ENCODE results near the gene QTRT2.
A peak's percentile ranks its signal among the peaks of the same experiment; 100 is the strongest.

The QTRT2 gene

GRCh38 chr3:114078126-114078525 is 21.6 kb downstream of the QTRT2 start:
- Histone ChIP-seq H3K36me3 (ENCODE audit: control insufficient read depth in 1 of 2, insufficient read depth in 2 of 2, low read length in 2 of 2) (peaks cover 47 to 68% of the 10 kb centered on the region in 2 donors), H3K4me3 (ENCODE audit: low read depth in 1 of 2, low read length in 2 of 2) (no peak overlapping the region), H3K27me3 (ENCODE audit: low read depth, low read length) (no peaks in the 10 kb centered on the region), H3K27ac (ENCODE audit: low read length) (no peak overlapping the region), H3K4me1 (ENCODE audit: control insufficient read depth in 1 of 2, insufficient read depth in 2 of 2, low read length in 2 of 2) (no peaks in the 10 kb centered on the region), H3K9me3 (ENCODE audit: control insufficient read depth in 1 of 2, low read length in 2 of 2) (no peaks in the 10 kb centered on the region)

DNA sequence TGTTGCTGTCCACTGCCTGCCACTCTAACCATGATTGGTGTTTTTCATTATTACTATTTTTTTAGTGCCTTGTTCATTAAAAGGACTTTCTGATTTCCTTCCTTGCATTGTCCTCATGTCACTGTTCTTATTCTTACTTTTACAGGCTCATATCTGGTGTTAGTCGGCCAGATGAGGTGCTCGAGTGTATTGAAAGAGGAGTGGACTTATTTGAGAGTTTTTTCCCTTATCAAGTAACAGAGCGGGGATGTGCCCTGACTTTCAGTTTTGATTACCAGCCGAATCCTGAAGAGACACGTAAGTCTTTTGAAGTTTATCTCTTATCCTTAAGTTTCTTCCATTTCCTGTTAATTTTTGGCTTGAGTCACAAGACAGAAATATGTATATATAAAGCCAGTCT is 23.2 kb downstream of the QTRT2 start:
- no peaks in the 10 kb centered on the region for H3K4me1 ChIP-seq (ENCODE audit: control insufficient read depth in 1 of 2, insufficient read depth in 2 of 2, low read length in 2 of 2)
- H3K9me3 ChIP-seq (ENCODE audit: control insufficient read depth in 1 of 2, low read length in 2 of 2) = no peaks in the 10 kb centered on the region
- no peak overlapping the region for H3K4me3 ChIP-seq (ENCODE audit: low read depth in 1 of 2, low read length in 2 of 2)
- peaks cover 40 to 63% of the 10 kb centered on the region in 2 donors for H3K36me3 ChIP-seq (ENCODE audit: control insufficient read depth in 1 of 2, insufficient read depth in 2 of 2, low read length in 2 of 2)
- no peak overlapping the region for H3K27ac ChIP-seq (ENCODE audit: low read length)
- no peaks in the 10 kb centered on the region for H3K27me3 ChIP-seq (ENCODE audit: low read depth, low read length)

DNA sequence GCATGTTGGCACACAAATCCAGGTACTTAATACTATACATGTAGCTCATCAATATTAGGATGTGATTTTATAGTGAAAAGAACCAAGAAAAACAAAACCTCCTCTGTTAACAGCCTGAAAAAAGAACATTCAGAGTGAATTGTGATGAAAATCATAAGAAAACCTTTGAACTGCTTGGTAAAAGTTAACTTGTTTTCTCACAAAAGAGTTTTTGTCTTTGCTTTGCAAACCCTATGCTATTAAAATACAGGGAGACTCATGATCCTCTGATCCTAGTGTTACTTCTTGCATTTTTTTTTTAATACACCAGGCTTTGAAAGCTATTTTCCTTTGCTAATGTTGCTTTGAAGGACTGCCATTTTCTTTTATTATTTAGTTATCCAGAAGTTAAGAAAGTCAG is 23.7 kb downstream of the QTRT2 start:
- H3K27me3 ChIP-seq (ENCODE audit: low read depth, low read length) = no peaks in the 10 kb centered on the region
- no peaks in the 10 kb centered on the region for H3K9me3 ChIP-seq (ENCODE audit: control insufficient read depth in 1 of 2, low read length in 2 of 2)
- no peaks in the 10 kb centered on the region for H3K4me1 ChIP-seq (ENCODE audit: control insufficient read depth in 1 of 2, insufficient read depth in 2 of 2, low read length in 2 of 2)
- H3K36me3 ChIP-seq (ENCODE audit: control insufficient read depth in 1 of 2, insufficient read depth in 2 of 2, low read length in 2 of 2) = peaks cover 41 to 59% of the 10 kb centered on the region in 2 donors
- H3K4me3 ChIP-seq (ENCODE audit: low read depth in 1 of 2, low read length in 2 of 2) = no peak overlapping the region
- no peak overlapping the region for H3K27ac ChIP-seq (ENCODE audit: low read length)

DNA sequence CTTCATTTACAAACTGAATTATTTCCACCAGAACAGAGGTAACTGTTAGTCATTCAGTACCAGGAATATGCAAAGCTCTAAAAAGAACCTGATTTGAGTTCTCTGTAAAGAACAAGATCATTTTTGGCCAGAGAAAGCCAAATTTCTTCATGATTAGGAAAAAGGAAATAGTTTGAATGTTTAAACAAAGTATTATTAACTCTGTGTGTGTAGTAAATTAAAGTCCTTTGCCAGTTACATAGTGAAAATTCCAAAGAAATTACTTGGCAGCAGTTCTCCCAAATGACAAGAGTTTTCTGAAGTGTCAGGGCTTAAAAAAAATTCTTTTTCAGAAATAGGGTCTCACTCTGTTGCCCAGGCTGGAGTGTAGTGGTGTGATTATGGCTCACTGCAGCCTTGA is 24.5 kb downstream of the QTRT2 start:
- Histone ChIP-seq H3K27ac (ENCODE audit: low read length) (no peak overlapping the region), H3K36me3 (ENCODE audit: control insufficient read depth in 1 of 2, insufficient read depth in 2 of 2, low read length in 2 of 2) (peaks cover 44 to 61% of the 10 kb centered on the region in 2 donors), H3K4me3 (ENCODE audit: low read depth in 1 of 2, low read length in 2 of 2) (no peak overlapping the region), H3K9me3 (ENCODE audit: control insufficient read depth in 1 of 2, low read length in 2 of 2) (no peaks in the 10 kb centered on the region), H3K4me1 (ENCODE audit: control insufficient read depth in 1 of 2, insufficient read depth in 2 of 2, low read length in 2 of 2) (no peaks in the 10 kb centered on the region), H3K27me3 (ENCODE audit: low read depth, low read length) (no peaks in the 10 kb centered on the region)

DNA sequence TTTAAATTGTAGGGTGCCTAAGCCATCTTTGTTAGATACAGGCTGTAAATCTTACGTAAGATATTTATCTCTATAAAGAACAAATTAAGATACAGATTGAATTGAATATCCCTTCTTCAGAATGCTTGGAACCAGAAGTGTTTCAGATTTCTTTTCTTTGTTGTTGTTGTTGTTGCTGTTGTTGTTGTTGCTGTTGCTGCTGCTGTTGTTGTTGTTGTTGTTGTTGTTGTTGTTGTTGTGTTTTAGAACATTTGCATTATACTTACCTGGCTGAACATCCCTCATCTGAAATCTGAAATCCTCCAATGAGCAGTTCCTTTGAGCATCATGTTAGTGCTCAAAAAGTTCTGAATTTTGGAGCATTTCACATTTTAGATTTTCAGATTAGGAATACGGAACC is 26.6 kb downstream of the QTRT2 start:
- H3K4me1 ChIP-seq (ENCODE audit: control insufficient read depth in 1 of 2, insufficient read depth in 2 of 2, low read length in 2 of 2) = no peaks in the 10 kb centered on the region
- H3K27me3 ChIP-seq (ENCODE audit: low read depth, low read length) = no peaks in the 10 kb centered on the region
- peaks cover 43 to 63% of the 10 kb centered on the region in 2 donors for H3K36me3 ChIP-seq (ENCODE audit: control insufficient read depth in 1 of 2, insufficient read depth in 2 of 2, low read length in 2 of 2)
- no peak overlapping the region for H3K4me3 ChIP-seq (ENCODE audit: low read depth in 1 of 2, low read length in 2 of 2)
- H3K27ac ChIP-seq (ENCODE audit: low read length) = no peak overlapping the region
- no peaks in the 10 kb centered on the region for H3K9me3 ChIP-seq (ENCODE audit: control insufficient read depth in 1 of 2, low read length in 2 of 2)

- Histone ChIP-seq H3K9me3 (ENCODE audit: control insufficient read depth in 1 of 2, low read length in 2 of 2) (no peaks in the 10 kb centered on the region), H3K27ac (ENCODE audit: low read length) (no peak overlapping the region), H3K4me3 (ENCODE audit: low read depth in 1 of 2, low read length in 2 of 2) (no peak overlapping the region), H3K4me1 (ENCODE audit: control insufficient read depth in 1 of 2, insufficient read depth in 2 of 2, low read length in 2 of 2) (no peaks in the 10 kb centered on the region), H3K36me3 (ENCODE audit: control insufficient read depth in 1 of 2, insufficient read depth in 2 of 2, low read length in 2 of 2) (peaks cover 26 to 44% of the 10 kb centered on the region in 2 donors), H3K27me3 (ENCODE audit: low read depth, low read length) (no peaks in the 10 kb centered on the region)
Observed at GRCh38 chr3:114086356-114086755, 29.8 kb downstream of the QTRT2 start.

DNA sequence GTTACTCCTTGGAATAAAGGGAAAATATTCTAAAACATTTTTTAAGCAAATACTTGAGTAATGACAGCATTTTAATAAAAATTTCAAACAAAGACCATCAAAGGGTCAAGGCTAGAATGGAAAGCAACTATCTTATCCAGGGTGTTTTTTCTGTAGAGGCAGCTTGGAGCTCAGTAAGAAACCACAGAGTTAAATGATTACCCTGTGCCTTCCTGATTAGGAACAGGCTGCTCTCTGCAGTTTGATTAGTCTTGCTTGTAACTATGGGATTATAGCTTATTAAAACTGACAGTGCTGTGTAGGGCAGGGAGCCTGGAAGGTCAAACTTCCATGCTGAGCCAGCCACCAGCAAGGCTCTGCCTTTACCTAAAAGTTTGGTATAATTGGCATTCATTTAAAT is 33.1 kb downstream of the QTRT2 start:
- no peaks in the 10 kb centered on the region for H3K9me3 ChIP-seq (ENCODE audit: control insufficient read depth in 1 of 2, low read length in 2 of 2)
- H3K27ac ChIP-seq (ENCODE audit: low read length) = no peak overlapping the region
- no peak overlapping the region for H3K4me3 ChIP-seq (ENCODE audit: low read depth in 1 of 2, low read length in 2 of 2)
- peaks cover 21 to 25% of the 10 kb centered on the region in 2 donors for H3K36me3 ChIP-seq (ENCODE audit: control insufficient read depth in 1 of 2, insufficient read depth in 2 of 2, low read length in 2 of 2)
- H3K27me3 ChIP-seq (ENCODE audit: low read depth, low read length) = no peaks in the 10 kb centered on the region
- H3K4me1 ChIP-seq (ENCODE audit: control insufficient read depth in 1 of 2, insufficient read depth in 2 of 2, low read length in 2 of 2) = no peaks in the 10 kb centered on the region

DNA sequence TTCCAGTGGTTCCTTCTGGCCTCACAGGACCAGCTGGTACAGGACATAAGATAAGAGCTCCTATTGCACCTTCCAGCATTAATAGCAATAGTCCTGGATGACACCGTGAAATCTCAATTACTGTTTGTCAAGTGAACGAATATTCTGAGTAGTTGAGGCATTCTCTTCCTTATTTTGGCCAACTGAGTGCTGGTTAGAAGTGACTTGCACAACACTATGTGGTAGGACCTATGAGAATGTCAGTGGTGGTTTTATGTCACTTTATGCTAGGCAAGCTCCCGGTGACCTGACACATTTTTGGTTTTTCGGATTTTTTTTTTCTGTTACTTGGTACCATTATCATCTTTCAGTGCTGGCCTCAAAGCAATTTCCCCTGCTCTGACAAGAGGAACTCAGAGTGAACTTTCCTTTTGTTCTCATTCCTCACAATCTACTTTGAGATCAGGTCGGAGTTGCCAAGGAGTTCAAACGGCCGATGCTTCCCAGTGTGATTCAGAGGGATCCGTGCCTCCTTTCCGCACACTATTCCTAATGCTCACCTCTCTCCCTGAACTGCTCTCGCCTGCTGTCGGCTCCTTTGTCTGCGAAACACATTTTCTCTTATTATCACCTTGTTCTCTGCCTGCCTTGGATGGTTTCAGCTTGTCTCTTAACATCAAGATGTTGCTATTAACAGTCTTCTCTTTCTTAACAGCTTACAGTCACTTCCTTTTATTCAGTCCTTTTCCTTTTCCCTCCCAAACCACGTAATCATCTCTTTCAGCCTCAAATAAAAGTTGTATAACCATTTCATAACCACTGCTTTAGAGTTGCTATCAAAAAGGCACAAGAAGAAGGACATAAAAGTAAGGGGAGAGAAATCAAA is 35.8 kb downstream of the QTRT2 start:
- peak overlapping the region; percentile 19 for H3K27ac ChIP-seq (ENCODE audit: low read length)
- no peaks in the 10 kb centered on the region for H3K27me3 ChIP-seq (ENCODE audit: low read depth, low read length)
- H3K4me1 ChIP-seq (ENCODE audit: control insufficient read depth in 1 of 2, insufficient read depth in 2 of 2, low read length in 2 of 2) = no peaks in the 10 kb centered on the region
- H3K36me3 ChIP-seq (ENCODE audit: control insufficient read depth in 1 of 2, insufficient read depth in 2 of 2, low read length in 2 of 2) = peaks cover 0 to 7% of the 10 kb centered on the region in 2 donors
- no peaks in the 10 kb centered on the region for H3K9me3 ChIP-seq (ENCODE audit: control insufficient read depth in 1 of 2, low read length in 2 of 2)
- H3K4me3 ChIP-seq (ENCODE audit: low read depth in 1 of 2, low read length in 2 of 2) = no peak overlapping the region

- H3K9me3 ChIP-seq (ENCODE audit: control insufficient read depth in 1 of 2, low read length in 2 of 2) = no peaks in the 10 kb centered on the region
- peaks cover 0 to under 1% of the 10 kb centered on the region in 2 donors for H3K36me3 ChIP-seq (ENCODE audit: control insufficient read depth in 1 of 2, insufficient read depth in 2 of 2, low read length in 2 of 2)
- H3K4me1 ChIP-seq (ENCODE audit: control insufficient read depth in 1 of 2, insufficient read depth in 2 of 2, low read length in 2 of 2) = no peaks in the 10 kb centered on the region
- H3K4me3 ChIP-seq (ENCODE audit: low read depth in 1 of 2, low read length in 2 of 2) = no peak overlapping the region
- no peaks in the 10 kb centered on the region for H3K27me3 ChIP-seq (ENCODE audit: low read depth, low read length)
- H3K27ac ChIP-seq (ENCODE audit: low read length) = no peak overlapping the region
Observed at GRCh38 chr3:114093016-114093380, 36.5 kb downstream of the QTRT2 start.

- no peak overlapping the region for H3K27ac ChIP-seq (ENCODE audit: low read length)
Observed at GRCh38 chr3:114093596-114093995, 37.1 kb downstream of the QTRT2 start.

DNA sequence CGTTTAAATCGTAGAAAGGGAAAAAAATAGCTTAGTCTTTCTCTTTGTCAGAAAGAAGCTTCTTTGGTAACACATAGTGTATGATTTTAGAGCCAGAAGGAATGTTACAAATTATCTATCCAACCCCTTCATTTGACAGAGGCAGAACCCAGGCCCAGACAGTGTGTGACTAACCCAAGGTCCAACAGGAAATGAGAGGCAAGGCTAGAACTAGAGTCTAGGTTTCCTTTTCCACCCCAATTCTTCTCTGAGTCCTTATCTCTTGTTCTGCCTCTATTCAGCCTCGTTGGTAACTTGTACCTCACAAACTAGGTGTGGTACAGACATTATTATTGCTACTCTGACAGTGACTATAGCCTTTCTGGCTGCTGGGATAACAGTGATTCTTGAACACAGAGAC is 39.3 kb downstream of the QTRT2 start:
- Histone ChIP-seq H3K9me3 (ENCODE audit: control insufficient read depth in 1 of 2, low read length in 2 of 2) (no peaks in the 10 kb centered on the region), H3K4me1 (ENCODE audit: control insufficient read depth in 1 of 2, insufficient read depth in 2 of 2, low read length in 2 of 2) (no peaks in the 10 kb centered on the region), H3K4me3 (ENCODE audit: low read depth in 1 of 2, low read length in 2 of 2) (no peak overlapping the region), H3K27ac (ENCODE audit: low read length) (no peak overlapping the region), H3K27me3 (ENCODE audit: low read depth, low read length) (no peaks in the 10 kb centered on the region), H3K36me3 (ENCODE audit: control insufficient read depth in 1 of 2, insufficient read depth in 2 of 2, low read length in 2 of 2) (no peaks in the 10 kb centered on the region)

More at GRCh38 chr3:114093596-114093995, 37.1 kb downstream of the QTRT2 start:
- H3K4me3 ChIP-seq (ENCODE audit: low read depth in 1 of 2, low read length in 2 of 2) = no peak overlapping the region
- no peaks in the 10 kb centered on the region for H3K27me3 ChIP-seq (ENCODE audit: low read depth, low read length)
- H3K9me3 ChIP-seq (ENCODE audit: control insufficient read depth in 1 of 2, low read length in 2 of 2) = no peaks in the 10 kb centered on the region
- H3K4me1 ChIP-seq (ENCODE audit: control insufficient read depth in 1 of 2, insufficient read depth in 2 of 2, low read length in 2 of 2) = no peaks in the 10 kb centered on the region
- H3K36me3 ChIP-seq (ENCODE audit: control insufficient read depth in 1 of 2, insufficient read depth in 2 of 2, low read length in 2 of 2) = no peaks in the 10 kb centered on the region

GRCh38 chr3:114101101-114101500 is 44.6 kb downstream of the QTRT2 start:
- Histone ChIP-seq H3K4me1 (ENCODE audit: control insufficient read depth in 1 of 2, insufficient read depth in 2 of 2, low read length in 2 of 2) (no peaks in the 10 kb centered on the region), H3K9me3 (ENCODE audit: control insufficient read depth in 1 of 2, low read length in 2 of 2) (no peaks in the 10 kb centered on the region), H3K36me3 (ENCODE audit: control insufficient read depth in 1 of 2, insufficient read depth in 2 of 2, low read length in 2 of 2) (no peaks in the 10 kb centered on the region), H3K27ac (ENCODE audit: low read length) (no peak overlapping the region), H3K27me3 (ENCODE audit: low read depth, low read length) (no peaks in the 10 kb centered on the region), H3K4me3 (ENCODE audit: low read depth in 1 of 2, low read length in 2 of 2) (no peak overlapping the region)

Data from muscle layer of duodenum (tissue), 2 donors.